GM18909 (cell line): ENCODE results near the gene GRK5.
"Not testable (repeated sequence)": the region's sequence is repeated elsewhere in the genome, so short reads cannot be mapped to it uniquely, and the experiment has no call there.

Experiments
- ATAC-seq: cut with Tn5 transposase; IDR thresholded peaks from one replicate; pipeline ENCODE4 v1.9.1; 2021; ENCODE audit warnings: mild to moderate bottlenecking; ENCODE audit not compliant: unreplicated experiment, poor library complexity

GRK5 gene

DNA sequence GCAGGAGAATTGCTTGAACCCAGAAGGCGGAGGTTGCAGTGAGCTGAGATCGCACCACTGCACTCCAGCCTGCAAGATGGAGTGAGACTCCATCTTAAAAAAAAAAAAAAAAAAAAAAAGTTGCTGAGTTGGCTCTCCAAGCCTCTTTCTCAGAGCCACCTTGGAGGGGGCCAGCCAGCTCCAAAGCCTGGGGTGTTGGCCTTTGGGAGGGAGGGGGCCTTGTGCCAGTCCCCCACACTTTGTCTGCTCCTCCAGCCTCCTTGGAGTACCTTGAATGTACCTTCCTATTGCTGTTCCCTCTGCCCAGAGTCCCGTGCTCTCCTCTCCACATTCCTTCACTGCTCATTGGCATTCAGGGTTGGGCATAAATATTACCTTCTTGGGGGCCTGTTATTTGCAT, 62.4 kb downstream of the GRK5 start:
- ATAC-seq, result no peak

DNA sequence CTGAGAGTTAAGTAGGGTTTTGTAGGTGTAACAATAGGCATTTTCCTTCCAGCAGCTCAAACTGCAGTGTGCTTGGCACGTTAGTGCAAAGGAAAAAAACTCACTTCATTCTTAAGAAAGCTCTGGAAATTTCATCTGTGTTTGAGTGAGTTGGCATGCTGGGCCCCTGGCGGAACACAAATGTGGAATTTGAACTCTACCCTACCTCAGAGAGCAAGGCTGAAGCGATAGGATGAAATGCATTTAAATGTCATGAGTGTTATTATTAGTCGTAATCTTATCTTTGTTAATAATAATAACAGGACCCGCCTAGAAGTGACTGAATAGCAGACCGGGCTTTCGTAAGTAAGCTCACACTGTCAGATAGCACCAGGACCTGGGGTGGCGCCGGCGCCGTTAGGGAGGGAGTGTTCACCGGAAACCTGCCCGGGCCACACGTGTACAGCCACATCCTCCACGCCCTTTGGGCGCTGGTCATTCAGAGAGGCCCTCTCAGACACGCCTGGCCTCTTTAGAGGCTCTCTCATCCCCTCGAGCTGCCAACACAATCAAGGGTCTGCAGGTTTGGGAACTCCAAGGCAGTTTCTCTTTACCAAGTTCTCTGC, 63.5 kb downstream of the GRK5 start:
- ATAC-seq, result peak; percentile 70

DNA sequence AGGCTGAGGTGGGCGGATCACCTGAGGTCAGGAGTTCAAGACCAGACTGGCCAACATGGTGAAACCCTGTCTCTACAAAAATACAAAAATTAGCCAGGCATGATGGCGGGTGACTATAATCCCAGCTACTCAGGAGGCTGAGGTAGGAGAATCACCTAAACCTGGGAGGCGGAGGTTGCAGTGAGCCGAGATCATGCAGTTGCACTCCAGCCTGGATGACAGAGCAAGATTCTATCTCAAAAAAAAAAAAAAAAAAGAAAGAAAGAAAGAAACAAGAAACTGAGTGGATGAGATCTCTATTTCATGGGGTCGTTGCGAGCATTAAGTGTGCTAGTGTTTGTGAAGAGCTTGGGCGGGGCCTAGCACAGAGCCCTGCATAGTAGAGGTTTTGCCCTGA, 65.0 kb downstream of the GRK5 start:
- ATAC-seq, result not testable (repeated sequence)

DNA sequence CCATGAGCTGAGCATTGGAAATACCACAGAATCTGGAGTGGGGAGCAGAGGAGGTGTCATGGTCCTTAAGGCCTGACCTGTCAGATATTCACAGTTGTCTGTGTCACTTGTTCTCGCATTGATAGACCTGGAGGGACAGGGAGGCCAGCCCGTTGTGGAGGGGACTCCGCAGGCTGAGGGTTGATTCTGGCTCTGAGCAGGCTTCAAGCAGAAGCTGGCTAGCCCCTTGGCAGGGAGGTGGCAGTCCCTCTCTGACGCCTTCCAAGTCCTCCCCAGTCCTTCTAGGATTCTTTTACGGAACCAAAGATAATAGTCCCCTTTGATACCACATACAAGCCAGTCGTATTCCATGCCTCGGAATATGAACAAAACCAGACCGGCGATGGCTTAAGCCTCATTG, 65.4 kb downstream of the GRK5 start:
- no peak for ATAC-seq

DNA sequence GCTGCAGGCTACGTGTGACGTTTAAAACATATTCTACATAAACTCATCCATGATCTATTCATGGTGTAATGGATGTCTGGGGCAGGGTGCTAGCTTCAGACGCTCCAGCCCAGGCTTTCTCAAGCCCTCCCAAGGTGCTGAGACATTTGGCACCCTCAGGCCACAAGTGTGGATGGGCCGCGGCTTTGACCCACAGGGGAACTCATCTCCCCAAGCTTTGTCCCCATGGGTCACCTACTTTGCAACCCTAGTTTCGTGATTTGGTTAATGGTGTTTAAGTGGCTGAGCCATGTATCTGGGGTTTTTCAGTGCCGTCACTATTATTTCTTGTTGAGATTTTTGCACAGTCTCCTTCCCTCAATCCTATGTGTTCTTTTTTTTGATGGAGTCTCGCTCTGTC, 66.0 kb downstream of the GRK5 start:
- ATAC-seq, result no peak

DNA sequence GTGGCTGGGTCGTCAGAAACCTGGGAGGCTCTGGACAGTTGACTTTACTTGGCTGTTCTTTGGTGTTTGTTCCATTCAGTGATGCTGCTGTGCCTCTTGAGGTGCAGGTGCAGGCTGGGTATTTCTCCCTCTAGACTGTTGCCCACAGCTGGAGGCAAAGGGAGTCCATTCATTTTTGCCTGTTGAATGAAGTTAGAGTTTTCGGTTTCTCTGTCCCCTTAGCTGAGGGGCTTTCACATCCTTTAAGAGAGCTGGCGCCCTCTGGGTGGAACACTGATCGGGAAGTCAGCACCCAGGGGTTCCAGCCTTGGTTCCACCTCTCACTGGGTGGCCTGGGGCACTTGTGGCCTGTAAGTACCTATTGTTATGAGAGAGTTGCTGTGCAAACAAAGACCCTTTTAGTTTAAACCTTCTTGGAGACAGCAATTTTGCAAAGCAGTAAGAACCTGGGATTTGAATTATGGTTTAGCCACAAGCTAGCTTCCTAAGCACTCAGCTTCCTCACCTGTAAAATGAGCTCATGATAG, 67.2 kb downstream of the GRK5 start:
- no peak for ATAC-seq

DNA sequence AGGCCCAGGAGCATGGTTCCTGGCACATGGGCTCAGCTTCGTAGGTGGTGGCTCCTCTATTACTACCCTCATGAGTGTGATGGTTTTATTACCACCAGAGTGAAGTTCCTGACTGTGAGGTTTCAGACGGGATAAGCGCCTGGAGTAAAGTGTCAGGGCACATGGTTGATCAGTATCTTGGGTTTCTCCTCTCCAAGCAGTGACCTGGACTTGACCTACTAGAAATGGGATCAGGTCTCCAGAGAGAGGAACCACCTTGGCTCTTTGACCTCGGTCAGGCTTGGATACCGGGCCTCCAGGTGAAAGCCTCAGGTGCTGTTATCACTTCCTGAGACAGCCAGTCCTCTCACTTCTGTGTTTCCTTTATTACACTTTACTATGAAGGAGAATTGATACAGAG, 67.7 kb downstream of the GRK5 start:
- ATAC-seq, result no peak

DNA sequence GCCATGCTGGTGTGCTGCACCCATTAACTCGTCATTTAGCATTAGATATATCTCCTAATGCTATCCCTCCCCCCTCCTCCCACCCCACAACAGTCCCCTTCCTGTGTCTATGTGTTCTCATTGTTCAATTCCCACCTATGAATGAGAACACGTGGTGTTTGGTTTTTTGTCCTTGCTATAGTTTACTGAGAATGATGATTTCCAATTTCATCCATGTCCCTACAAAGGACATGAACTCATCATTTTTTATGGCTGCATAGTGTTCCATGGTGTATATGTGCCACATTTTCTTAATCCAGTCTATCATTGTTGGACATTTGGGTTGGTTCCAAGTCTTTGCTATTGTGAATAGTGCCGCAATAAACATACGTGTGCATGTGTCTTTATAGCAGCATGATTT, 68.8 kb downstream of the GRK5 start:
- not testable (repeated sequence) for ATAC-seq

DNA sequence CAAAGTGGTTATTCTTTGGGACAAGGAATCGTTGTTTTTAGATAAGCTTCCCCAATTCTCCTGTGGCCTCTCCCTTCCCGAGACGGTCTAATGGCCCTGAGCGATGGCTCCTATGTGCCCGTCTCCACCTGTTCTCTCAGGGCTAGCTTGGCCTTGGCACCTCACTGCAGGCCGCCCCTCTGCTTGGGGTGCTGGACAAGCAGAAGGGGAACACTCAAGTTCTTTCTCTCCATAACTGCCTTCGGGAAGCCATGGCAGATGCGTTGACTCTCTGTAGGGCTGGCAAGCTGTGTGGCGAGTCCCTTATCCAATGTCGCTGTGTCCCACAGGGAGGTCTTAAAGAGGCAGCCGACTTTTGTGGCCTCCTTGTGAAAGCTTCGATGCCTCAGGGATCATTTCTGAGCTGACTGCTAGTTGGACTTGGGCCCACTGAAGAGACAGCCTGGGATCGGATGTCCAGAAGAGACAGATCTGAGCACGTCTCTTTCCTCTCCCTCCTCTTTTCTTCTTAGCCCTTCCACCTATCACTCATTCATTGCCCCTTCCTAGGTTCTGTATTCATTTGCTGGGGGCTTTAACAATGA, 70.8 kb downstream of the GRK5 start:
- ATAC-seq, result no peak

DNA sequence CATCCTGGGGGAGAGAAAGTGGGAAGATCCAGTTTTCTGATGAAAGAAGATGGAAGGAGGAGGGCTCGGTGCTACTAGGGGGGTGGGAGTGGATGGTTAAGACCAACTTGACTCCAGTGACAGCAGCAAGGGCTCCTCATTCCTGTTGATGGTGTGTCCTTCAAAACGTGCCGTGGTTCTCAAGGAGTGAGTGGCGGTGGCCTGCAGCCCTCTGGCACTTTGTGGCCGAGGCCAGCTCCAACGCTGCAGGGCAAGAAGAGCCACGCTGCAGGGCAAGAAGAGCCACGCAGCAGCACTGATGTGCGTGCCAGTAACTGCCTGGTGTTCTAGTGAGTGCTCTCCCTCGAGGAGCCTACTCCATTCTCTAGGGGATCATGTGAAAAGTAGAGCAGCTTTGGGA, 72.1 kb downstream of the GRK5 start:
- no peak for ATAC-seq

DNA sequence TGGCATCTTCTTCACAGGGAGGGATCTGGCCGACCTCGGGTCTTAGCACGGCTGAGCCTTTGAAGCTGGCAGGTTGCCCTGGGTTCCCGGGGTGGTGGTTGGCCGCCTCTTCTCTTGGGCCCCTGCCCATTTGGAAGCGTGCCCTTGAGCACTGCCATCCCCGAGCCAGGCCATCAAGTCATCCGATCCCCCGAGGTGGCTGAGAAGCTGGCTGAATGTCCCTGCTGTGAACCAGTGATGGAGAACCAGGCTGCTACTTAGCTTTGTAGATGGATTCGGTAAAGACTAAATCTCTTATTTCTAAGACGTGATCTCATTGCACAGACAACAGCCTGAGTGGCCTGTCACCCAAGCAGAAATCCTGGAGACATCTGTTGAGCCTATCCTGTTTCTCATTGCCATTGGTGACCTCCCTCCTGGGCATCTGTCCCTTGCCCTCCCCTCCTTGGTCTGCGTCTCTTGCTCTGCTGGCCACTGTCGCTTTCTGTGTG, 74.3 kb downstream of the GRK5 start:
- ATAC-seq, result no peak

DNA sequence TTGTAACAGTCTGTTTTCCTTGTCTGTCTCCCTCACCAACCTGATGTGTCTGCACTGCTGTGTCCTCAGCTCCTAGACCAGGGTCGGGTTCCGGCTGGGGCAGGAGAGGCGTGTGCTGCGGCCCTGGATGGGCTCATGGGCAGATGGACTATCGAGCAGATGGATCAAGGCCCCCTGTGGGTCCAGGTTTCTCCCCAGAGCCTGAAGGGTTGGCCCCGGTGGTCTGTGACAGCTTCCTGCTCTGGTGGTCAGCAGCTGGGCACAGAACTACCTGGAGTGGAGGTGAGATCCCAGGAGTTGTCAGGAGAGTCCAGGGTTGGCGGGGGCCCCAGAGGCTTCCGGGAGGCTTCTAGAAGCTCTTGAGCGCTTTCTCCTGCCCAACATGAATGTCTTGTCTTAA, 75.1 kb downstream of the GRK5 start:
- no peak for ATAC-seq

DNA sequence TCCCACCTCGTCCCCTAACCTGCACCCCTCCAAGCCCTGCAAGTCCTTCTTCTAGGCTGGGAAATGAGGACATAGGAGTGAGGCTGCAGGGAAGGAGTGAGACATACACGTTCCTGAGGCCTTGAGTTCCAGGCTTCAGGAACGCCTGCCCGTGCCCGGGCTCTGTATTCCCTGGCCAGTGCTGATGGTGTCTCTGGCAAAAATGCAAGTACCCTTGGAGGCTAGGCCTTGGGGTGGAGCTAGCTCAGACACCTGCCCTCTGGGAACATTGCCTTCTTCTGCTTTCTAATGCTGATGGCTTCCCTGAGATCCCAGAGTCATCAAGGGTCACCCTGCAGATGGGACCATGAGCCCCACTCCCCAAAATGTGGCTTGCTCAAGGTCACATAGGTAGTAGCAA, 76.0 kb downstream of the GRK5 start:
- no peak for ATAC-seq

DNA sequence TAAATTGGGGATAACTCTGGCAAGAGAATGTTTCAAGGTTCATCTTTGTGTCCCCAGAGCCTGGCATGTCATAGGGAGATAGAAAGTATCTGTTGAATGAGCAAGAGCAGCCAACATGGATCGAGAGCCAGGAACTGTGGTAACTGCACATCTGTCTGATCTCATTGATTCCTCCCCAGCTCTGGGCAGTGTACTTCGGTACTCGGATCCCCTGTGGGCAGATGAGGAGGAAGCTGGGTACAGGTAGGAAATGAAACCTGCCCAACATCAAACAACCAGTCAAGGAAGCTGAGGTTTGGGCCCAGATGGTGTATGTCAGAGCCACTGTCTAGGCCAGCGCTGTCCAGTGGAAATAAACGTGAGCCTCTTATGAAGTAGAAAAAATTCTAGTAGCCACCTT, 76.4 kb downstream of the GRK5 start:
- ATAC-seq, result peak; percentile 80

DNA sequence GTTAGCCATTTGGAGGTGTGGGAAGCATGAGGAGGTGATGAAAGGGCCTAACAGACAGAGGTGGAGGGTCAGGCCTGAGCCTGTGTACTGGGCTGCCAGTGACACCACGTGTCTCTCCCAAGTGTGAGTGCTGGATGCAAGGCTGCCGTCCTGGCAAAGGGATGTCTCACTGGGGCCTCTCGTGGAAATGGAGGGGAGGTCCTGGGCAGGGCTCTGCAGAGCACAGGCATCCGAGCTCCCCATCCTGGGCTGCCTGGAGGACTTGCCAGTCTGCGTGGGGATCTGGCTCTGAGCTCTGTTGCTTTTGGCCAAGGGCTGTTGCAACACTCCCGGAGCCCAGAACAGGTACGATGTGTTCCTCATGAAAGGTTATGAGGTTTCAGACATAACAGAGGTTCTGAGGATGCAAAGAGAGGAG, 77.3 kb downstream of the GRK5 start:
- no peak for ATAC-seq

DNA sequence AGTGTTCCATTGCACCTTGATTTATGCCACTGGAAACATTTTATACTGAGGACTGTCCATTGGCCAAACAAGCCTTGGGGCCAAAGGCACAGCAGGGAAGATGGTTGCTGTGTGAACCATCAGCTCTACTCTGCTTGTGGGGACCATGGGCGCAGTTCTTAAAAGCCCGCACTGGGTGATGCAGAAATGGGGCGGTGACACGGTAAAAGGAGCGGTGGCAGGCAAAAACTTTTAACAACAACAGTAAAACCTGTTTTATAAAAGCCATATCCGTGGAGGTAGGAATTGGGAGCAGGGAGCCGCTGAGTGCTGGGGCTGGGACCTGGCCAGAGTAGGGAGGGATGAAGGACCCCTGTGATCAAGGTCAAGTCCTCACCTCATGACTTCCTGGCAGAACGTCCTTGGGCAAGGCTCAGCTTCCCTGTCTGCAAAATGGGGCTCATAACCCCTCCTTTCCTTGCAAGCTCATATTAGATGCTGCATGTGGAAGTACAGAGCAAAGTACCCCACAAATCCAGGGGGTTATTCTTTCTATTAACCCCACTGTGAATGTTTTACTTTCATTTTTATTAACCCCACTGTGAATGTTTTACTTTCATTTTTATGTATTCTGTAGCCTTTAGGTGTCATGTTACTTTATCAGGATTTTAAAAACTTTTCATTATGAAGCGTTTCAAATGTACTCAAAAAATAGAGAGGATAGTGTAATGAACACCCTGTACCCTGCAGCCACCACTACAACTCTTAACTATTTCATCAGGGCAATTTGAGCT, 78.3 kb downstream of the GRK5 start:
- no peak for ATAC-seq

DNA sequence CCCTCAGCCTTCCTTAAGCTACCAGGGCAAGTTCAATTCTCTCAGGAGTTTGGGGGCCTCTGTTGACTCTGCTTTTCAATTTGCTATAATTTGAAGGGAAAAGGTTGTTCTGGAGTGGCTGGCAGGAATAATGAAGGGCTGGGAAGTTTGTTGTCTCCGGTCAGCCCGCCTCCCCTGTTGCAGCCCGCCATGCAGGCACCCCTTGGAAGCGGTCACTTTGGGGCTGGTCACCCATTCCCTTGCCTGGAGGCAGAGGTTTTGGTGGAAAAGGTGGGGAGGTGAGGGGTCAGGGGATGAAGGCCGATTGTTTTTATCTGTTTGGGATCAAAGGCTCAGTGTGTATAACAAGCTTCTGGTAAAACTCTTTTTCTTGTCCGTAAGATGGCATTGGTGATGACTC, 79.1 kb downstream of the GRK5 start:
- no peak for ATAC-seq

DNA sequence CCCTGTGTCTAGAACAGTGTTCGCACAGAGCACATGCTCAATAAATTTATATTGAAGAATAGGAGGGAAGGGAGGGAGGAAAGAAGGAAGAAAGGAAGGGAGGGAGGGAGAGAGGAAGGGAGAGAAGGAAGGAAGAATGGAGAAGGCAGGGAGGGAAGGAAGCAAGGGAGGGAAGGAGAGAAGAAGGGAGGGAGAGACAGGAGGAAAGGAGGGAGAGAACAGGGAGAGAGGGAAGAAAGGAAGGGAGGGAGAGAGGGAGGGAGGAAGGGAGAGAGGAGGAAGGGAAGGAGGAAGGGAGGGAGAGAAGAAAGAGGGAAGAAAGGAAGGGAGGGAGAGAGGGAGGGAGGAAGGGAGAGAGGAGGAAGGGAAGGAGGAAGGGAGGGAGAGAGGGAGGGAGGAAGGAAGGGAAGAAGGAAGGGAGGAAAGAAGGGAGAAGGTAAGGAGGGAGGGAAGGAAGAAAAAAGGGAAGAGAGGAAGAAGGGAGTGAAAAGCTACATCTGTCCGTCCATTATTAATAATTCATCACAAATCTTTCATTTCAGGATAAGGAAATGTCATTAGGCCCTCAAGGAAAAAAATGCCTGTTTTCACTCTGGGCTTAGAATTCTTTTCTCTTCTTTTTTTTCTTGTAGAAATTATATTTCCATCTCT, 79.7 kb downstream of the GRK5 start:
- ATAC-seq, result no peak

DNA sequence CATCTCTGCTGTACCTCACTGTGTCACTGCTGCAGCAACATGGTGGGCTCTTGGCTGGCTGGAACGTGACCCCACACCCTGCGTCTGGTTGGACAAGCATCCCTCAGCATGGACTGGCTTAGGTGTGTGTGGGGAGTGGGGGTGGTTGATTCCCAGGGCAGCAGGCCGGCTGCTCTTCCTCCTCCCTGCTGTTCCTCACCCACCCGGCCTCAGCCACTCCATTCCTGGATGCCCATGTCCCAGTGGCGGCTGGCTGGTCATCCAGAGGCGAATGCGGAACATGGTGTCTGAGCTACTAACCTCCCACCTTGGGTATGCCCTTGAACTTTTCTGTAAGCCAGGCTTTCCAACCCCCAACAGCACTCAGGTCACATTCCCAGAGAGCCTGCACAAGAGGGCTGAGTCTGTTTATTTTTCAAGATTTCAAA, 81.2 kb downstream of the GRK5 start:
- ATAC-seq, result no peak

DNA sequence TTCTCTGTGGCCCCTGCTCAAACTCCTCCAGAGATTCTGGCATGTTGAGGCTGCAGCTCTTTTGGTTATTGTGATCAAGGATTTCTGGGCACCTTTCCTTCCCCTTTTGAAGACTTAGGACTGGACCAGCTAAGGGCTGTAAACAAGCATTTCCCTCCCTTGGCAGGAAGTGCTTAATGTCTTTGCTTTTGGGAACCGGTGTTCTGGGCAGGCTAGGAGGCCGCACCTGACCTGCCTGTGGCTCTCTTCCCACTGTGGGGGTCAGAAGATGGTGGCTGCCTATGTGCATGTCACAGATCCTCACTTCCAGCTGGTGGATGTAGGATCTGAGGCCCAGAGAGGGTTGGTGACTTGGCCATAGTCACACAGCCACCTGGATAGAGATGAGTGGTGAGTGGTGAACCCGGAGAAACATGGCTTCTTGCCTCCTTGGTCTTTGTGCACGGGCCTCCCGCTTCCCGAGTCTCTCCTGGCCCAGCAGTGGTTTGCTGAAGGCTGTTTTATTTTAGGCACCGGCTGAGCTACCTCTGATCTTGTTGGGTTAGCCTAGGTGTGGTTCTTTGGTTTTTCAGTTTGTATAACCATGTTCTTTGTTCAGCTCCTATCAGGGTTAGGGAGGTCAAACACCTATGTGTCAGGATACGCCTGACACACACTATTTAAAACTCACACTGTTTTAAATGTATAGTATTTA, 82.0 kb downstream of the GRK5 start:
- no peak for ATAC-seq
